ENCODE measurements around the gene USH2A. TPM values are rescaled to one million over a fixed set of nuclear protein-coding genes. Genes with fewer than 3 reads are reported as not detected.
A peak's percentile ranks its signal among the peaks of the same experiment; 100 is the strongest.

USH2A gene
- total and polyA plus RNA-seq, 2 experiments from 2014 or later, result 0.24 TPM; not detected in 1

DNA sequence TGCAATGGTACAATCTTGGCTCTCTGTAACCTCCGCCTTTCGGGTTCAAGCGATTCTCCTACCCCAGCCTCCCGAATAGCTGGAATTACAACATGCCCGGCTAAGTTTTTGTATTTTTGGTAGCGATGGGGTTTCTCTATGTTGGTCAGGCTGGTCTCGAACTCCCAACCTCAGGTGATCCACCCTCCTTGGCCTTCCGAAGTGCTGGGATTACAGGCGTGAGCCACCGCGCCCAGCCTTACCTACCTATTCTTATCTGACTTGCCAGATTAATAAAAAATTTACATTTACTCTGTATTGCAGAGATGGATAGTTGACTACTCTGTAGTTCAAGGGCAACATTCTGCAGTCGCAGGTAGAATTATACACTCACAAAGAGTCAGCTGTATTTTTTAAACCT lies 496.6 kb downstream of the USH2A start:
- no peak for DNase-seq (ENCODE audit: low read depth in 1 of 2, low spot score in 1 of 2)
- Histone ChIP-seq H3K4me1 (ENCODE audit: low read depth) (no peaks in the 10 kb centered on the region), H3K36me3 (no peaks in the 10 kb centered on the region), H3K9me3 (ENCODE audit: low read depth) (no peaks in the 10 kb centered on the region), H3K4me3 (no peak overlapping the region), H3K27ac (no peak overlapping the region), H3K27me3 (no peaks in the 10 kb centered on the region)
- TF ChIP-seq, protein P1, sequence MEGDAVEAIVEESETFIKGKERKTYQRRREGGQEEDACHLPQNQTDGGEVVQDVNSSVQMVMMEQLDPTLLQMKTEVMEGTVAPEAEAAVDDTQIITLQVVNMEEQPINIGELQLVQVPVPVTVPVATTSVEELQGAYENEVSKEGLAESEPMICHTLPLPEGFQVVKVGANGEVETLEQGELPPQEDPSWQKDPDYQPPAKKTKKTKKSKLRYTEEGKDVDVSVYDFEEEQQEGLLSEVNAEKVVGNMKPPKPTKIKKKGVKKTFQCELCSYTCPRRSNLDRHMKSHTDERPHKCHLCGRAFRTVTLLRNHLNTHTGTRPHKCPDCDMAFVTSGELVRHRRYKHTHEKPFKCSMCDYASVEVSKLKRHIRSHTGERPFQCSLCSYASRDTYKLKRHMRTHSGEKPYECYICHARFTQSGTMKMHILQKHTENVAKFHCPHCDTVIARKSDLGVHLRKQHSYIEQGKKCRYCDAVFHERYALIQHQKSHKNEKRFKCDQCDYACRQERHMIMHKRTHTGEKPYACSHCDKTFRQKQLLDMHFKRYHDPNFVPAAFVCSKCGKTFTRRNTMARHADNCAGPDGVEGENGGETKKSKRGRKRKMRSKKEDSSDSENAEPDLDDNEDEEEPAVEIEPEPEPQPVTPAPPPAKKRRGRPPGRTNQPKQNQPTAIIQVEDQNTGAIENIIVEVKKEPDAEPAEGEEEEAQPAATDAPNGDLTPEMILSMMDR (IDR thresholded peaks at IDR 0.05; ENCODE audit: low read depth, low read length), result no peak

DNA sequence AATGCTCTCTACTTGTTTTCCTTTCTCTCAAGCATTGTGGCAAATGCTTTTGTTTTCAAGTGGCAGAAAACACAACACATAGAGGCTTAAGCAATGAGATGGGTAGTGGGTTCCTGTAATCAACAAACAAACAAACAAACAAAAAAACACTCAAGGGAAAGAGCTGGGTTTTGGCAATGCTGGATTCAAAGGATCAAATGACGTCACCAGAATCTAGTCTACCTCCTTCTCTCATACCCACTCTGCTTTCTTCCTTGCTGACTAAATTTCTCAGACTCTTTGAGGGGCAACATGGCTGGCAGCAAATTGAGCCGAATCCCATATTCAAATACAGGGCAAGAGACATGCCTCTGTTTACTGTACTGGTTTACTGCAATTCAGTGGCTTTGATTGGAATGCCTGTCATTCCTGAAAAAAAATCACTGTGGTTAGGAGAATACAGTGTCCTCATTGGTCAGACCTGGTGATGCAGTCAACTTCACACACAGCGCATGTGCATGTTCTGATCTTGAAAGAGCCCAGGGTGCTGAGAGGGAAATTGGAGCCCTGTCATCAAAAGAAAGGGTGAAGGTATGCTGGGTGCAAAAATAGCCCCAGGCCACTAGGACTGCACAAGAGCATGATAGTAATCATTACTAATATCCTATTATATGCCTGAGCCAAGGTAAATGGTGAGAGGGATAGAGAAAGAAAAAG lies 500.0 kb downstream of the USH2A start:
- Histone ChIP-seq H3K4me1 (ENCODE audit: low read depth) (no peaks in the 10 kb centered on the region), H3K27ac (no peak overlapping the region), H3K36me3 (no peaks in the 10 kb centered on the region), H3K4me3 (no peak overlapping the region), H3K9me3 (ENCODE audit: low read depth) (no peaks in the 10 kb centered on the region), H3K27me3 (no peaks in the 10 kb centered on the region)
- TF ChIP-seq, protein P1 (IDR thresholded peaks at IDR 0.05; ENCODE audit: low read depth, low read length), result no peak
- no peak for DNase-seq (ENCODE audit: low read depth in 1 of 2, low spot score in 1 of 2)

DNA sequence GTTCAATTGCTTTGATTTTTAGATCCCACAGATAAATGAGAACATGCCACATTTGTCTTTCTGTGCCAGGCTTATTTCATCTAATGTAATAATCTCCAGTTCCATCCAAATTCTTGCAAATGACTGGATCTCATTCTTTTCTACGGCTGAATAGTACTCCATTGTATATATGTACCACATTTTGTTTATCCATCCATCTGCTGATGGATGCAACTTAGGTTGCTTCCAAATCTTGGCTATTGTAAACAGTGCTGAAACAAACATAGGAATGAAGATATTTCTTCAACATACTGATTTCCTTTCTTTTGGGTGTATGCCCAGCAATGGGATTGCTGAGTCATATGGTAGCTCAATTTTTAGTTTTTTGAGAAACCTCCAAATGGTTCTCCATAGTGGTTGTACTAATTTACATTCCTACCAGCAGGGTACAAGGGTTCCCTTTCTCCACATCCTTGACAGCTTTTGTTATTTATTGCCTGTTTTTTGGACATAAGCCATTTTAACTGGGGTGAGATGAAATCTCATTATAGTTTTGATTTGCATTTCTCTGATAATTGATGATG lies 511.8 kb downstream of the USH2A start:
- Histone ChIP-seq H3K9me3 (ENCODE audit: low read depth) (no peaks in the 10 kb centered on the region), H3K4me3 (no peak overlapping the region), H3K36me3 (no peaks in the 10 kb centered on the region), H3K27me3 (no peaks in the 10 kb centered on the region), H3K4me1 (ENCODE audit: low read depth) (no peaks in the 10 kb centered on the region), H3K27ac (no peak overlapping the region)
- TF ChIP-seq, protein P1 (IDR thresholded peaks at IDR 0.05; ENCODE audit: low read depth, low read length), result no peak
- peak in 1 of 2 donors; percentile 11 for DNase-seq (ENCODE audit: low read depth in 1 of 2, low spot score in 1 of 2)

DNA sequence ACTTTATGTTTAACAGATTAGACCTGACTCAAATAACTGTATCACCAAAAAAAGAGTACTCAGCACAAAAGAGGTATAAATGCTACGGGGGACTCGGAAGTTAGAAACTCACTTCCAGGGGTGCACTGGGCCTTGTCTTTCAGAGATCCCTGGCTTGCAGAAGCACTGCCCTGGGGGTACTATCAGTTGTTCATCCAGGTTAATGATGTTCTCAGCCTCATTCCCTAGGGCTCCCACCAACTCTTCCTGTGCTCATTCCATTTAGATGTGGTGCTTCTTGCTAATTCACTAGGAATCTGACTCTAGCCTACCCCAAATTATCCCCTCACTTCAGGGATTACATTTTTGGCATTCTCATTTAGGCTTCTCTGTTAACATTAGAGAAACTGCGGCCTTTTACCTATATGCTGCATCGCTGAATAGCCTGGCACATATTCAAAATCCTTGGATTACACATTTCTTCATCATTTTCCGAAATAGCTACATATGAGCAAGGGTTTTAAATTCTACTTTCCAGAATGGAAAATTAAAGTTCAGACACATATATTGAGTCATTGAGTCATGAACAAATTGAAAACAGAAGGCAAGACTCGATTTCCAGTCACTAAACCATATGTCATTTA lies 517.6 kb downstream of the USH2A start:
- H3K4me1 ChIP-seq (ENCODE audit: low read depth), result no peaks in the 10 kb centered on the region
- DNase-seq (ENCODE audit: low read depth in 1 of 2, low spot score in 1 of 2), result no peak
- no peaks in the 10 kb centered on the region for H3K9me3 ChIP-seq (ENCODE audit: low read depth)
- H3K4me3 ChIP-seq, result no peak overlapping the region
- no peak overlapping the region for H3K27ac ChIP-seq
- TF ChIP-seq, protein P1 (IDR thresholded peaks at IDR 0.05; ENCODE audit: low read depth, low read length), result no peak
- no peaks in the 10 kb centered on the region for H3K27me3 ChIP-seq
- H3K36me3 ChIP-seq, result no peaks in the 10 kb centered on the region

DNA sequence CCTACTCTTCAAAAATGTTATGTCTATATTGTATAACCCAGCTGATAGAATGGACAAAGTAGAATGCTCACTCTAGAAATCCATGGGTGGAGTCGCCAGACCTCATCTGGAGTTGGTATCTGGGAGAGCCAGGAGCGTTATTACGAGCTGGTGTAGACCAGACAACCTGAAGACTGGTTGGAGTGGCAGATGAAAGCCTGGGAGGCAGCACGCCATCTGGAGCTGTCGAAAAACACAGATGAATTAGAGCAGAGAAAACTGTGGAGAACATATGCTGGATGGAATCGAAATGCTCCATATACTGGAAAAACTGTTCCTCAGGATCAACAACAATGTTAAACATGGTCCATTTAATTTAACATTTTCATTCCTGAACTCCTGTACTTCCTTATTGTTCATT lies 522.6 kb downstream of the USH2A start:
- H3K4me1 ChIP-seq (ENCODE audit: low read depth), result no peaks in the 10 kb centered on the region
- peak in 1 of 2 donors; percentile 24 for DNase-seq (ENCODE audit: low read depth in 1 of 2, low spot score in 1 of 2)
- H3K27ac ChIP-seq, result no peak overlapping the region
- no peak overlapping the region for H3K4me3 ChIP-seq
- no peaks in the 10 kb centered on the region for H3K27me3 ChIP-seq
- TF ChIP-seq, protein P1 (IDR thresholded peaks at IDR 0.05; ENCODE audit: low read depth, low read length), result no peak
- H3K36me3 ChIP-seq, result no peaks in the 10 kb centered on the region
- no peaks in the 10 kb centered on the region for H3K9me3 ChIP-seq (ENCODE audit: low read depth)
